GM18867 (cell line): Measurements from ENCODE around the gene XKR7.
"Not testable (repeated sequence)": the region's sequence is repeated elsewhere in the genome, so short reads cannot be mapped to it uniquely, and the experiment has no call there.

Experiments used
- ATAC-seq: cut with Tn5 transposase; IDR thresholded peaks from one replicate; pipeline ENCODE4 v1.9.1; 2021; ENCODE audit warnings: mild to moderate bottlenecking, moderate library complexity; ENCODE audit not compliant: unreplicated experiment

XKR7 gene

DNA sequence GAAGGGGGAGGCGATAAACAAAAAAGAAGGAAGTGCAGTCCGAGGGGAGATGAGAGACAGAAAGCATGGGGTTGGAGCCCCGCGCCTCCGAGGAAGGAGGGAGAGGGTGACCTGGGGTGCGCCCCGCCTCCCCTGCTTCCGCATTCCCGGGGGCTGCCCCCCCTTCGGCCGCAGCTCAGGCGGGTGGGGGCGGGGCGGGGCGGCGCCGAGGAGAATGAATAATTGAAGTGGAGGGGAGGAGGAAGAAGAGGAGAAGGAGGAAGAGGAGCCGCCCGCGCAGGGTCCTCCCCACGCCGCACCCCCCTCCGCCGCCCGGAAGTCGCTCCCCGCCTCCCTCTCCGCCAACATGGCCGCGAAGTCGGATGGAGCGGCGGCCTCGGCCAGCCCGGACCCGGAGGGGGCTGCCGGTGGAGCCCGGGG lies at the start of gene XKR7:
XKR7 (plus strand) TSS at position 322 of the 420 bp plus-strand sequence; CDS start at position 347, 25 bp downstream.
- no peak for ATAC-seq

GRCh38 chr20:31918466-31919105 lies 49.4 kb upstream of the XKR7 start:
- ATAC-seq, result no peak

- ATAC-seq, result no peak
These were observed 48.4 kb upstream of the XKR7 start for GRCh38 chr20:31919410-31920155.

- ATAC-seq, result no peak
These were observed 47.6 kb upstream of the XKR7 start for GRCh38 chr20:31920275-31920855.

GRCh38 chr20:31921480-31921879 lies 46.5 kb upstream of the XKR7 start:
- not testable (repeated sequence) for ATAC-seq

GRCh38 chr20:31922181-31922580 lies 45.8 kb upstream of the XKR7 start:
- ATAC-seq, result no peak

DNA sequence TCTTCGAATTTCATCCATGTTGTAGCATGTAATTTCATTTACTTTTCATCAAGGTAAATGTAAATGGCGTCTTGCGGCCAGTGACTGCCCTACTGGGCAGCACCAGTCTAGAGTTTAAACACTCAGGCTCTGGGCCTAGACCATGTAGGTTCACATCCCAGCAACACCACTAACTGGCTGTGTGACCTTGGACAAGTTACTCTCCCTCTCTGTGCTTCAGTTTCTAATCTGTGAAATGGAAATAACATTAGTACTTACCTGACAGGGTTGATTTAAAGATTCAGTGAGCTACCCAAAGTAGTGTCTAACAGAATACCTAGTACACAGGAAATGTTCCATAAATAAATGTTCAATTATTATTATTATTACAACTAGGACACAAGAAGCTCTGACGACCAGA lies 45.4 kb upstream of the XKR7 start:
- no peak for ATAC-seq

- ATAC-seq, result no peak
These were observed 44.3 kb upstream of the XKR7 start for GRCh38 chr20:31923388-31924331.

DNA sequence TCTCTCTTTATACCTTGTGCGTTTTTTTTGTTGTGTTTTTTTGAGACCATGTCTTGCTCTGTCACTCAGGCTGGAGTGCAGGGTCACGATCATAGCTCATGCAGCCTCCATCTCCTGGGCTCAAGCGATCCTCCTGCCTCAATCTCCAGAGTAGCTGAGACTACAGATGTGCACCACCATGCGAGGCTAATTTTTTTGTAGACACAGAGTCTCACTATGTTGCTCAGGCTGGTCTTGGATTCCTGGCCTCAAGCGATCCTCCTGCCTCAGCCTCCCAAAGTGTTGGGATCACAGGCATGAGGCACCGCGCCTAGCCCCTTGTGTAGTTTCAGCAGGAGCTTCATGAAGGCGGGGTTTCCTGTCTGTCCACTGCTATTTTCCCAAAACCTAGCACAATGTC lies 43.4 kb upstream of the XKR7 start:
- no peak for ATAC-seq

DNA sequence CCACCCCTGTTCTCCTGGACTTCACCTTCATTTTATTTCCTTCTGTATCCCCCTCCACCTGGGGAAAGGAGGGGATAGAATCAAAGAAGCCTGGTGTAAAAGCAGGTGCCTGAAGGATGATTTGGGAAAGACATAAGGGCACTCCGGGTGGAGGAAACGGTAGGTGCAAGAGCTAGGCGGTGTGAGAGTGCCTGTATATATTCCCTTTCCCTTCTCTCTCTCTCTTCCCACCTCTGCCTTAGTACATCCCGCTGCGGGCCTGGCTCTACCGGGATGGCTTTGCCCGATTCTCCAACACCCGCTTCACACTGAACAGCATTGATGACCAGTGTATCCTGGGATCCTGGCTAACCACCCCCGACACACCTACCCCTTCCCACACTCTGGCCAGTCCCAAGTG lies 42.3 kb upstream of the XKR7 start:
- ATAC-seq, result no peak

GRCh38 chr20:31926493-31926892 lies 41.5 kb upstream of the XKR7 start:
- no peak for ATAC-seq

- ATAC-seq, result no peak
These were observed 40.3 kb upstream of the XKR7 start for GRCh38 chr20:31927627-31928159.

DNA sequence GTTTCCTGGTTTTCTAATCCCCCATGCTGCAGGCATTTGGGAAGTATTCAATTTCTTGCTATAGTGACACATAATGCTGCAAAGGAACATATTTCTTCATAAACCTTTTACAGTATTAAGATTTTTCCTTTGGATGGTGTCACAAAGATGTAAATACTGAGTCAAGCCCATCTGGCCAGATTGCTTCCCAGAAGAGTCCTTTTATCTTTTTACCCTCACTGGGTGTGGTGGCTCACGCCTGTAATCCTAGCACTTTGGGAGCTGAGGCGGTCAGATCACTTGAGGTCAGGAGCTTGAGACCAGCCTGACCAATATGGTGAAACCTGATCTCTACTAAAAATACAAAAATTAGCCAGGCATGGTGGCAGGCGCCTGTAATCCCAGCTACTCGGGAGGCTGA lies 38.3 kb upstream of the XKR7 start:
- not testable (repeated sequence) for ATAC-seq

- no peak for ATAC-seq
These were observed 37.2 kb upstream of the XKR7 start for GRCh38 chr20:31930779-31931178.

DNA sequence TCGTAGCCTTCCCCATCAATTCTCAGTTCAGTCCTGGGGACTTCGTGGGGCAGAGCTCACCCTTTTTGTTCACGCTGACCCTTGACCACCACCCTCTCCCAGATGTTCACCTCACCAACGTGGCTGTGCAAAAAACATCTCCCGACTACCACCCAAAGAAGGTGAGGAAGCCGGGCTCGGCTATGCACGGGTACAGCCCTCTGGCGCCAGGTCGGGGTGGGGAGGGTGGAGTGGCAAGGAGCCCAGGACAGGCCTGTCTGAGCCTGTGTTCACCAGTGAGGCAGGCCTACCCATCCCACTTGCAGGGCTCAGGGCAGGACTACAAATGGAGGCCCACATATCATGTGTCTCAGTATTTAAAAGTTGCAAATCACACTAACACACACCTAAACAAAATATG lies 34.3 kb upstream of the XKR7 start:
- ATAC-seq, result no peak

DNA sequence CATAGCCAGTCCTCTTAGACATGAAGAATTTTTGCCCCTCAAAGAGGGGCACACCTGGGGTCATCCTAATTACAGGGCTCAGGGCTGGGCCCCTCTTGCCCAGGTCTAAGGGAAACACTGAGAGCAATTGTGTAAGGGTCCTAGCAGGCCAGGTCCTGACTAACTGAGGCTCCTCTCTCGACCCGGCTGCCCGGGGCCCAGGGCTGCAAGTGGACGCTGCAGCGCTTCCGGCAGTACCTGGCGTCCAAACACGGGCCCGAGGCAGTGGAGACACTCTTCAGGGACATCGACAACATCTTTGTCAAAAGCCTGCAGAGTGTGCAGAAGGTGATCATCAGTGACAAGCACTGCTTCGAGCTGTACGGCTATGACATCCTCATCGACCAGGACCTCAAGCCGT lies 33.5 kb upstream of the XKR7 start:
- no peak for ATAC-seq

- no peak for ATAC-seq
These were observed 32.8 kb upstream of the XKR7 start for GRCh38 chr20:31934968-31935764.

DNA sequence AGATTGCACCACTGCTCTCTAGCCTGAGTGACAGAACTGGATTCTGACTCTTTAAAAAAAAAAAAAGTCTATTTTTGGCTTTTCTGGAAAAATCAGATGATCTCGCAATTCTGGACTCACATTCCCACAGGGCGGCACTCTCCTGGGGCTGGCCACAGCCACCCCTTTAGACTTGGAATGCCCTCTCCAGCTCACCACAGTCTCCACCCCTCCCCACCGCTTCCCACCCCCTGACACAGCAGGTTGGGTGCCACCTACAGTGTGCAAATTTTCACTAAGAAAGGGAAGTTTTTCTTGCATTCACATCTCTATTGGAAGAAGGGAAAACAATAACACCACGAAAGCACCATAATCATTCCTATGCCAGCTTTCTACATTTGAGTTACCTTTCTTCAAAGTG lies 31.5 kb upstream of the XKR7 start:
- ATAC-seq, result no peak

DNA sequence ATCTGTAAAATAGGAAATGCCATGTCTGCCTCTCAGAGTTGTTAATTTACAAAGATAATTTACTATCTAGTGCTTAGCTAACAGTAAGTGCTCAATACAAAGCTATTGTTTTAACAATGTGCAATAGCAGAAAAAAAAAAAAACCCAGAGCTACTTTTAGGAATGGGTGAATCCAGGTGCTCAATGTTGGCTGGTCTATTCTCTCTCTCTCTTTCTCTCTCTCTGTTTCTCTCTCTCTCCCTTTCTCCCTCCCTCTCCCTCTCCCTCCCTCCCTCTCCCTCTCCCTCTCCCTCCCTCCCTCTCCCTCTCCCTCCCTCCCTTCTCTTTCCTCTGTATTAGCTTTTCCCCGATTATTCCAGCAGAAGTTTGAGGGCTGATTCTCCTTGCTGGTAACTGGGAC lies 30.1 kb upstream of the XKR7 start:
- no peak for ATAC-seq

GRCh38 chr20:31939661-31940060 lies 28.3 kb upstream of the XKR7 start:
- no peak for ATAC-seq
